Sigmoid colon (tissue), 4 donors: ENCODE measurements around the gene XCL1.
"Not testable (repeated sequence)": the region's sequence is repeated elsewhere in the genome, so short reads cannot be mapped to it uniquely, and the experiment has no call there.

Experiments
- EP300 ChIP-seq, 4 donors: sonication (generic); formaldehyde crosslinking; IDR thresholded peaks; one replicate each; pipeline ENCODE4 v1.6.1; 2017; ENCODE audit warnings: antibody characterized with exemption in 4 of 4
- POLR2A ChIP-seq, 2 donors: fragments of 450-650 bp; IDR thresholded peaks; one replicate each; pipeline ENCODE4 v1.6.1; 2016; ENCODE audit warnings: antibody characterized with exemption in 2 of 2, mild to moderate bottlenecking in 2 of 2, moderate library complexity in 2 of 2
- POLR2AphosphoS5 ChIP-seq, 4 donors: sonication (generic); formaldehyde crosslinking; IDR thresholded peaks; one replicate each; pipeline ENCODE4 v1.6.1; 2017; ENCODE audit warnings: antibody characterized with exemption in 4 of 4
- TF ChIP-seq, protein P1 (sequence below), 4 experiments: fragments of 450-650 bp in 3 of 4; fragments of 200-600 bp in 1 of 4; IDR thresholded peaks; one replicate each; pipeline ENCODE4 v1.5.1; 2016 to 2019; ENCODE audit warnings: antibody characterized with exemption in 4 of 4, mild to moderate bottlenecking in 3 of 4, moderate library complexity in 2 of 4

DNA sequence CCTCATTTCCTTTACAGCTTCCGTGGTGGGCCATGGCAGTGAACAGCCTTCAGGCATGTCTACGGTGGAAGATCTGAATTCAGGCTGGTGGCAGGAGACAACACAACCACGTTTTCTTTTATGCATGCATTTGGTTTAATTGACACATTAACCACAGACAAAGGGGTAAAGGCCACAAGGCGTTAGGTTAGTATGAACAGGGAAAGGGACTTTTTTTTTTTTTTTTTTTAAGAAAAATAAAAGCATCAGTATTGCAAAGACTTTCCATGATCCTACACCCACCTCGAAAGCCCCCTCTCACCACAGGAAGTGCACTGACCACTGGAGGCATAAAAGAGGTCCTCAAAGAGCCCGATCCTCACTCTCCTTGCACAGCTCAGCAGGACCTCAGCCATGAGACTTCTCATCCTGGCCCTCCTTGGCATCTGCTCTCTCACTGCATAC lies at the start of gene XCL1:
- not testable (repeated sequence) for TF ChIP-seq POLR2AphosphoS5, POLR2A, EP300 (IDR thresholded peaks at IDR 0.05)
- TF ChIP-seq, protein P1, sequence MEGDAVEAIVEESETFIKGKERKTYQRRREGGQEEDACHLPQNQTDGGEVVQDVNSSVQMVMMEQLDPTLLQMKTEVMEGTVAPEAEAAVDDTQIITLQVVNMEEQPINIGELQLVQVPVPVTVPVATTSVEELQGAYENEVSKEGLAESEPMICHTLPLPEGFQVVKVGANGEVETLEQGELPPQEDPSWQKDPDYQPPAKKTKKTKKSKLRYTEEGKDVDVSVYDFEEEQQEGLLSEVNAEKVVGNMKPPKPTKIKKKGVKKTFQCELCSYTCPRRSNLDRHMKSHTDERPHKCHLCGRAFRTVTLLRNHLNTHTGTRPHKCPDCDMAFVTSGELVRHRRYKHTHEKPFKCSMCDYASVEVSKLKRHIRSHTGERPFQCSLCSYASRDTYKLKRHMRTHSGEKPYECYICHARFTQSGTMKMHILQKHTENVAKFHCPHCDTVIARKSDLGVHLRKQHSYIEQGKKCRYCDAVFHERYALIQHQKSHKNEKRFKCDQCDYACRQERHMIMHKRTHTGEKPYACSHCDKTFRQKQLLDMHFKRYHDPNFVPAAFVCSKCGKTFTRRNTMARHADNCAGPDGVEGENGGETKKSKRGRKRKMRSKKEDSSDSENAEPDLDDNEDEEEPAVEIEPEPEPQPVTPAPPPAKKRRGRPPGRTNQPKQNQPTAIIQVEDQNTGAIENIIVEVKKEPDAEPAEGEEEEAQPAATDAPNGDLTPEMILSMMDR (IDR thresholded peaks at IDR 0.05) = not testable (repeated sequence)
